Activated naive CD8-positive, alpha-beta T cell treated with anti-CD3 and anti-CD28 coated beads for 36 hours (primary cell): Measurements from ENCODE around the gene MISP3. TPM values are rescaled to one million over a fixed set of nuclear protein-coding genes. Genes with fewer than 3 reads are reported as not detected.

Experiments used
- DNase-seq: peaks from one replicate; pipeline ENCODE4 v3.0.0; 2021
- H3K27ac Mint-ChIP-seq: one replicate; pipeline ENCODE4 v1.8.0; 2022; ENCODE audit warnings: mild to moderate bottlenecking, moderate library complexity, mixed read lengths
- H3K27me3 Mint-ChIP-seq: one replicate; pipeline ENCODE4 v1.8.0; 2022; ENCODE audit warnings: mild to moderate bottlenecking, mixed read lengths
- H3K36me3 Mint-ChIP-seq: one replicate; pipeline ENCODE4 v1.8.0; 2021; ENCODE audit warnings: mild to moderate bottlenecking, mixed read lengths
- H3K4me1 Mint-ChIP-seq: one replicate; pipeline ENCODE4 v1.8.0; 2021; ENCODE audit warnings: mixed read lengths
- H3K4me3 Mint-ChIP-seq: one replicate; pipeline ENCODE4 v1.8.0; 2022; ENCODE audit warnings: mild to moderate bottlenecking, moderate library complexity, mixed read lengths
- H3K9me3 Mint-ChIP-seq: one replicate; pipeline ENCODE4 v1.8.0; 2022; ENCODE audit warnings: mixed read lengths
- total RNA-seq, 2 experiments: library from RNA; stranded (reverse); gene quantifications; one replicate each; pipeline ENCODE4 v1.2.3, GENCODE V29; 2021

Gene MISP3
- total RNA-seq, 2 experiments from 2014 or later = 0.20 to 0.31 TPM

GRCh38 chr19:14101003-14101545 is 28.5 kb downstream of the MISP3 start:
- no peak for DNase-seq
- Mint-ChIP-seq H3K4me3 (no peak overlapping the region), H3K9me3 (no peaks in the 10 kb centered on the region), H3K36me3 (peaks cover 4% of the 10 kb centered on the region), H3K27ac (no peak overlapping the region), H3K27me3 (no peaks in the 10 kb centered on the region), H3K4me1 (no peaks in the 10 kb centered on the region)

- DNase-seq = no peak
- no peaks in the 10 kb centered on the region for H3K9me3 Mint-ChIP-seq
- H3K36me3 Mint-ChIP-seq = peaks cover 4% of the 10 kb centered on the region
These were observed 29.6 kb downstream of the MISP3 start for GRCh38 chr19:14102102-14102696.

GRCh38 chr19:14102756-14103155 is 30.2 kb downstream of the MISP3 start:
- H3K4me1 Mint-ChIP-seq = no peaks in the 10 kb centered on the region
- H3K36me3 Mint-ChIP-seq = peaks cover 4% of the 10 kb centered on the region
- no peaks in the 10 kb centered on the region for H3K27me3 Mint-ChIP-seq
- H3K9me3 Mint-ChIP-seq = no peaks in the 10 kb centered on the region
- DNase-seq = no peak
- H3K4me3 Mint-ChIP-seq = no peak overlapping the region
- H3K27ac Mint-ChIP-seq = no peak overlapping the region

More at GRCh38 chr19:14102102-14102696, 29.6 kb downstream of the MISP3 start:
- H3K27me3 Mint-ChIP-seq = no peaks in the 10 kb centered on the region
- no peak overlapping the region for H3K4me3 Mint-ChIP-seq
- H3K27ac Mint-ChIP-seq = no peak overlapping the region
- H3K4me1 Mint-ChIP-seq = no peaks in the 10 kb centered on the region

GRCh38 chr19:14103310-14103709 is 30.7 kb downstream of the MISP3 start:
- Mint-ChIP-seq H3K27ac (no peak overlapping the region), H3K4me1 (peaks cover 1% of the 10 kb centered on the region), H3K4me3 (no peak overlapping the region)

GRCh38 chr19:14105680-14106079 is 33.1 kb downstream of the MISP3 start:
- H3K36me3 Mint-ChIP-seq = peaks cover 5% of the 10 kb centered on the region
- H3K9me3 Mint-ChIP-seq = no peaks in the 10 kb centered on the region
- H3K27me3 Mint-ChIP-seq = no peaks in the 10 kb centered on the region
- no peak for DNase-seq
- H3K4me3 Mint-ChIP-seq = no peak overlapping the region
- peaks cover 1% of the 10 kb centered on the region for H3K4me1 Mint-ChIP-seq
- no peak overlapping the region for H3K27ac Mint-ChIP-seq

More at GRCh38 chr19:14103310-14103709, 30.7 kb downstream of the MISP3 start:
- Mint-ChIP-seq H3K9me3 (no peaks in the 10 kb centered on the region), H3K27me3 (no peaks in the 10 kb centered on the region), H3K36me3 (peaks cover 6% of the 10 kb centered on the region)
- DNase-seq = no peak

- no peaks in the 10 kb centered on the region for H3K27me3 Mint-ChIP-seq
- H3K27ac Mint-ChIP-seq = no peak overlapping the region
- H3K9me3 Mint-ChIP-seq = no peaks in the 10 kb centered on the region
- peaks cover 5% of the 10 kb centered on the region for H3K4me1 Mint-ChIP-seq
- no peak overlapping the region for H3K4me3 Mint-ChIP-seq
- peaks cover 4% of the 10 kb centered on the region for H3K36me3 Mint-ChIP-seq
- DNase-seq = no peak
These were observed 34.3 kb downstream of the MISP3 start for GRCh38 chr19:14106840-14107239.

- H3K36me3 Mint-ChIP-seq = peaks cover 4% of the 10 kb centered on the region
- DNase-seq = no peak
These were observed 35.2 kb downstream of the MISP3 start for GRCh38 chr19:14107581-14108461.

GRCh38 chr19:14110650-14111049 is 38.1 kb downstream of the MISP3 start:
- DNase-seq = no peak
- no peaks in the 10 kb centered on the region for H3K9me3 Mint-ChIP-seq
- no peak overlapping the region for H3K27ac Mint-ChIP-seq
- H3K27me3 Mint-ChIP-seq = no peaks in the 10 kb centered on the region
- peaks cover 1% of the 10 kb centered on the region for H3K36me3 Mint-ChIP-seq
- H3K4me3 Mint-ChIP-seq = no peak overlapping the region
- peaks cover 23% of the 10 kb centered on the region for H3K4me1 Mint-ChIP-seq

More at GRCh38 chr19:14107581-14108461, 35.2 kb downstream of the MISP3 start:
- no peaks in the 10 kb centered on the region for H3K27me3 Mint-ChIP-seq
- no peak overlapping the region for H3K4me3 Mint-ChIP-seq
- H3K9me3 Mint-ChIP-seq = no peaks in the 10 kb centered on the region
- no peak overlapping the region for H3K27ac Mint-ChIP-seq
- H3K4me1 Mint-ChIP-seq = peaks cover 12% of the 10 kb centered on the region

GRCh38 chr19:14111486-14111885 is 38.9 kb downstream of the MISP3 start:
- Mint-ChIP-seq H3K27me3 (no peaks in the 10 kb centered on the region), H3K27ac (no peak overlapping the region), H3K4me1 (peaks cover 30% of the 10 kb centered on the region), H3K9me3 (no peaks in the 10 kb centered on the region), H3K4me3 (no peak overlapping the region), H3K36me3 (peaks cover 1% of the 10 kb centered on the region)
- DNase-seq = no peak

GRCh38 chr19:14112051-14112808 is 39.6 kb downstream of the MISP3 start:
- no peak overlapping the region for H3K4me3 Mint-ChIP-seq
- H3K27ac Mint-ChIP-seq = no peak overlapping the region
- H3K36me3 Mint-ChIP-seq = peaks cover 1% of the 10 kb centered on the region
- H3K9me3 Mint-ChIP-seq = no peaks in the 10 kb centered on the region
- H3K4me1 Mint-ChIP-seq = peaks cover 36% of the 10 kb centered on the region
- DNase-seq = no peak
- no peaks in the 10 kb centered on the region for H3K27me3 Mint-ChIP-seq

GRCh38 chr19:14112809-14113385 is 40.3 kb downstream of the MISP3 start:
- H3K4me1 Mint-ChIP-seq = peaks cover 36% of the 10 kb centered on the region
- no peaks in the 10 kb centered on the region for H3K9me3 Mint-ChIP-seq
- DNase-seq = no peak
- no peak overlapping the region for H3K27ac Mint-ChIP-seq
- no peak overlapping the region for H3K4me3 Mint-ChIP-seq
- H3K36me3 Mint-ChIP-seq = peaks cover under 1% of the 10 kb centered on the region
- H3K27me3 Mint-ChIP-seq = no peaks in the 10 kb centered on the region

GRCh38 chr19:14113762-14114414 is 41.3 kb downstream of the MISP3 start:
- H3K27me3 Mint-ChIP-seq = no peaks in the 10 kb centered on the region
- H3K4me3 Mint-ChIP-seq = no peak overlapping the region
- H3K4me1 Mint-ChIP-seq = peaks cover 40% of the 10 kb centered on the region
- no peak overlapping the region for H3K27ac Mint-ChIP-seq
- H3K36me3 Mint-ChIP-seq = no peaks in the 10 kb centered on the region
- DNase-seq = peak; percentile 57
- no peaks in the 10 kb centered on the region for H3K9me3 Mint-ChIP-seq

GRCh38 chr19:14114439-14114838 is 41.9 kb downstream of the MISP3 start:
- no peak overlapping the region for H3K27ac Mint-ChIP-seq
- H3K4me1 Mint-ChIP-seq = peaks cover 43% of the 10 kb centered on the region
- no peaks in the 10 kb centered on the region for H3K36me3 Mint-ChIP-seq
- H3K9me3 Mint-ChIP-seq = no peaks in the 10 kb centered on the region
- no peak overlapping the region for H3K4me3 Mint-ChIP-seq
- no peak for DNase-seq
- no peaks in the 10 kb centered on the region for H3K27me3 Mint-ChIP-seq

GRCh38 chr19:14114854-14115253 is 42.3 kb downstream of the MISP3 start:
- no peaks in the 10 kb centered on the region for H3K36me3 Mint-ChIP-seq
- H3K9me3 Mint-ChIP-seq = no peaks in the 10 kb centered on the region
- H3K27ac Mint-ChIP-seq = no peak overlapping the region

More at GRCh38 chr19:14114854-14115253, 42.3 kb downstream of the MISP3 start:
- Mint-ChIP-seq H3K4me3 (no peak overlapping the region), H3K4me1 (peaks cover 43% of the 10 kb centered on the region), H3K27me3 (no peaks in the 10 kb centered on the region)
- peak; percentile 63 for DNase-seq
